GM19438 (cell line): Measurements from ENCODE around the gene NIPAL1.
A peak's percentile ranks its signal among the peaks of the same experiment; 100 is the strongest.
"Not testable (repeated sequence)": the region's sequence is repeated elsewhere in the genome, so short reads cannot be mapped to it uniquely, and the experiment has no call there.

ENCODE experiments used
- ATAC-seq: cut with Tn5 transposase; IDR thresholded peaks from one replicate; pipeline ENCODE4 v1.9.1; 2021; ENCODE audit warnings: low read depth; ENCODE audit not compliant: unreplicated experiment

NIPAL1 gene

GRCh38 chr4:48016141-48017107 is at the start of gene NIPAL1, which contains the start of gene CNGA1:
Gene NIPAL1 (plus strand): TSS chr4:48016772. CDS start chr4:48016840, 68 bp downstream.
Gene CNGA1 (minus strand): TSS chr4:48016681. CDS start chr4:47952689, 63,992 bp downstream.
- ATAC-seq = peak; percentile 95

DNA sequence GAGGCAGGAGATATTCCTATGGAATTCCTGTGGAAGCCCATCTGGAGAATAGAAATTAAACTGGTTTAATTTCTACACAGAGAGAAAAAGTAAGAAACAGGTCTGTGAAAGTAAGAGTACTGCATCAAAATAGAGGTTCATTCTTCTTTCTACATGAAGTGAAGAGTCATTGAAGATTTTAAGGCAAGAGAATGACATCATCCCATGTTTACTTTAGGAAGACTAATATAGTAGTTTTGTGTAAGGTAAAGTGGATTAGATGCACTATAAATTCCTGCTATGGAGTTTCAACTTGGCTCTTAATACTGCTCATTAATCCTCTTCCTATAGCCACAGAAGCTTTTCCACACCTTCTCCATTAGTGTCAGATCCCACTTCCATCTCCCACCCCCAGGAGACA is 47.7 kb upstream of the NIPAL1 start:
- no peak for ATAC-seq

GRCh38 chr4:47972181-47972580 is 44.4 kb upstream of the NIPAL1 start:
- no peak for ATAC-seq

DNA sequence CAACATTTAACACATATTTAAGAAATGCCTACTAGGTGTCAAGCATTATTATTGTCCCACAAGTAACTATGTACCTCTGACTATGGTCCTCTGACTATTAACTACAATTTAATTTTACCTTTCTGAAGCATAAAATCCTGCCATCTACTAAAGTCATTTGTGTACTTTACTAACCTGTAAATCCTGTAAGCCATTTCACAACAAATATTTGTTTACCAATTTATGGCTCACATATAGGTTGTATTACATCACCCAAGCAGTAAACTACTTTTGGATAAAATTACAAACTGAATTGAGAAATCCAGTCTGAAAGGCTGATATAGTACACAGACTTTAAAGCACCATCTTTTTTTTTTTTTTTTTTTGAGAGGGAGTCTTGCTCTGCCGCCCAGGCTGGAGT is 43.9 kb upstream of the NIPAL1 start:
- ATAC-seq = no peak

GRCh38 chr4:47974566-47974965 is 42.0 kb upstream of the NIPAL1 start:
- no peak for ATAC-seq

DNA sequence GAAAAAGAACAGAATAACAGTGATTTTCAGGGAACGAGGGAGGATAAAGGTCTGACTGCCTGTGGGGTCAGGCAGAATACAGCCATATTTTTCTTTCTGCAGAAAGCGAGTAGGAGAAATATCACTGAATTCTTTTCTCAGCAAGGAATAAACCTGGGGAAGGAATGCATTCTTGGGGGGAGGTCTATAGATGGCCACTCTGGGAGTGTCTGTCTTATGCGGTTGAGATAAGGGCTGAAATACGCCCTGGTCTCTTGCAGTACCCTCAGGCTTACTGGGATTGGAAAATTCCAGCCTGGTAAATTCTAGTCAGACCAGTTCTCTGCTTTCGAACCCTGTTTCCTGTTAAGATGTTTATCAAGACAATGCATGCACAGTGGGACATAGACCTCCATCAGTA is 26.4 kb upstream of the NIPAL1 start:
- ATAC-seq = no peak

DNA sequence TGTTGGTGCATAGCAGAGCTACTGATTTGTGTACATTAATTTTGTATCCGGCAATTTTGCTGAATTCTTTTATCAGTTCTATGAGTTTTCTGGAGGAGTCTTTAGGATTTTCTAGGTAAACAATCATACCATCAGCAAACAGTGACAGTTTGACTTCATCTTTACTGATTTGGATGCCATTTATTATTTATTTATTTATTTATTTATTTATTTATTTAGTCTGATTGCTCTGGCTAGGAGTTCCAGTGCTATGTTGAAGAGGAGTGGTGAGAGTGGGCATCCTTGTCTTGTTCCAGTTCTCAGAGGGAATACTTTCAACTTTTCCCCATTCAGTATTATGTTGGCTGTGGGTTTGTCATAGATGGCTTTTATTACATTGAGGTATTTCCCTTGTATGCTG is 24.1 kb upstream of the NIPAL1 start:
- ATAC-seq = not testable (repeated sequence)

GRCh38 chr4:47996021-47996420 is 20.6 kb upstream of the NIPAL1 start:
- ATAC-seq = no peak

DNA sequence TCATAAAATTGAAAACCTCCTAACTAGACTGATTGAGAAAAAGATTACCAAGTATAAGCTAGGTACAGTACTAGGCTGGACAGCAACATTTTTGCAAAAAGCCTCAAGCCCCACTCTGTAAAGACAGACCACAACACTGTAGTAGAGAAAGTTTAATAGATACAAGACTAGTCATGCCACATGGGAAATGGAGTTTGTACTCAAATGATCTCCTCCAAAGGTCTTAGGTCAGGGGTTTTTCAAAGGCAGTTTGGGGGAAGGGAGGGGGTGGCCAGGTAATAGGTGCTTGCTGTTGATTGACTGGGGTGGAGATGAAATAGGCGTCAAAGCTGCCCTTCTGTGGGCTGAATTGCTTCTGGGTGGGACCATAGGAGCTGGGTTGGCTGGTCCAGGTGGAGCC is 14.3 kb upstream of the NIPAL1 start:
- ATAC-seq = no peak

GRCh38 chr4:48003568-48003967 is 13.0 kb upstream of the NIPAL1 start:
- not testable (repeated sequence) for ATAC-seq

DNA sequence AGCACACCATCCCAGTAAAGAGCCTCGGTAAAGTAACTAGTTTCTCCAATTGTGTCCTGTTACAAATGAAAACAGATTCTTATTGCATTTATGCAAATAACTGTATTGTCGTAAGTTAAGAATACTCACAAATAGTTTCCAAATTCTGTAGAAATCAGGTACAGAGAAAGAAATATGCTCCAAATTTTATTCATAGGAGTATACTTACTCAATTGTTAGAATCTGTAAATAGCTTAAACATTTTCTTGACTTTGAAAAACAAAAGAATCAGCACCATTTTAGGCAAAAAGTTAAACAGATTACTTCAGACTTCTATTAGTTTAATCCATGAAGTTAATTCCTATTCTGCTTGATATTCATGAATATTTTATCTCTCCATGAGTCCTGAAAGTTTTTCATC is 10.8 kb upstream of the NIPAL1 start:
- ATAC-seq = no peak

- ATAC-seq = no peak
Measured at GRCh38 chr4:48008021-48008596, 8.5 kb upstream of the NIPAL1 start.

GRCh38 chr4:48010906-48011305 is 5.7 kb upstream of the NIPAL1 start:
- not testable (repeated sequence) for ATAC-seq

DNA sequence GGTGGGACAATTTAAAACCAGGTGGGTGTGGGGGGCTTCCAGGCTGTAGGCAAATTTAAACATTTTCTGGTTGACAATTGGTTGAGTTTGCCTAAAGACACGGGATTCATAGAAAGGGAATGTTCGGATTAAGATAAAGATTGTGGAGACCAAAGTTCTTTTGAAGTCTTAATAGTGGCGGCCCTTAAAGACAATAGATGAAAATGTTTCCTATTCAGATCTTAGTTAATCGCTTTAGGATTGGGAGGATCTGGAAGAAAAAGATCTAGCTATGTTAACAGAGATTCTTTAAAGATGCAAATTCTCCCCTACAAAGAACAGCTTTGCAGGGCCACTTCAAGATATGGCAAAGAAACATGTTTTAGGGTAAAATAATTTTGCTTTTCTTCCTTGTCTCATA is 4.8 kb upstream of the NIPAL1 start:
- ATAC-seq = no peak

- no peak for ATAC-seq
Measured at GRCh38 chr4:48012824-48013223, 3.7 kb upstream of the NIPAL1 start.

GRCh38 chr4:48015216-48015615 is 1.4 kb upstream of the NIPAL1 start:
- ATAC-seq = no peak

DNA sequence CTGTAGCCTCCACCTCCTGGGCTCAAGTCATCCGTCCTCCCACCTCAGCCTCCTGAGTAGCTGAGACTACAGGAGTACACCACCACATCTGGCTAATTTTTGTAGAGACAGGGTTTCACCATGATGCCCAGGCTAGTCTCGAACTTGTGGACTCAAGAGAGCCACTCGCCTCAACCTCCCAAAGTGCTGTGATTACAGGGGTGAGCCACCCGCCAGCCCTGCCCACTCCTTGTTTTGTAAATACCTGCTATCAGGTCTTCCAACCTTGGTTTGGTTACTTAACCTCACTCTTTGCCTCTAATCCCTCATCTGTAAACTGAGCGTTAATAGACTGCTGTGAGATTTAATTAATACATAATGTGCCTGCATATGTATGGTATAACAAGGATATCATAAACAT is 894 bp upstream of the NIPAL1 start:
- ATAC-seq = no peak

DNA sequence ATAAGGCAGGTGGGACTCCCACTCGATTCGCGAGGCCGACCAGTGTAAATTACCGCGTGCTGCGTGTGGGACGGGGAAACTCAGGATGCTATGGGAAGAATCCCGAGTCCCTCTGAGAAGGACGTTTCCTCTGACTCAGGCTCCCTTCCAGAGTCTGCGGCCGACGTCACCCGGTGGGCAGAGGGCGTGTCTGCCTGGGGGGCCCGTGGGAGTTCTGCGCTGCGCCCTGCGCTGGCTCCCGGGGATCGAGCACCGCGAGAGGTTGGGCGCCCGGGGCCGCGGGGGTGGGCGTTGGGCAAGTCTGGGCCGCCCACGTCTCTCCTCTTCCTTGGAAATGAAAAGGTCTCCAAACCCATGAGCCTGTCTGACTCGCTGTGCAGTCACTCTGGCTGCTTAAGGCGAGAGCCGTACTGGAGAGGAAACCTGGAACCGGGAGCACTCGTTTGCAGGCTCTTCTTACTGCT is 568 bp downstream of the NIPAL1 start:
- ATAC-seq = no peak

- no peak for ATAC-seq
Measured at GRCh38 chr4:48018112-48018511, 1.5 kb downstream of the NIPAL1 start.

DNA sequence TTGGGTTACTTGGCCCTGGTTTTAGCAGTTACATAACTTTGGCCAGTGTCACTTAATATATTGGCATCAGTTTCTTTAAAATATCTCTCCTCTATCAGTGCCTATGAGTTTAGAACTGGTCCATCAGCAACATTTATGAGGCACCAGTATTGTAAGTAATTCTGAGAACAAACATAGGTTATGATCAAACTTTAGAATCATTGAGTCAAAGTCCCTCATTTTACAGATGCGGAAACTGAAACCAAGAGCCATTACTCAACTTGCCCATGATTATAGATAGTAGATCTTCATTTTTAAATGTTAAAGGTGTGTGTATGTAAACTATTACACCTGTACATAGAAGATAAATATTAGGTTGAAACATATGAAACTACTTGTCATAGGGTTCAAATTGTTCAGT is 4.5 kb downstream of the NIPAL1 start:
- ATAC-seq = no peak

- no peak for ATAC-seq
Measured at GRCh38 chr4:48022192-48022799, 5.7 kb downstream of the NIPAL1 start.
